Hepatocyte (in vitro differentiated cells): ENCODE results near the gene DNAI2. TPM values are rescaled to one million over a fixed set of nuclear protein-coding genes. Genes with fewer than 3 reads are reported as not detected.

Experiments
- DNase-seq: peaks from one replicate; pipeline ENCODE4 v3.0.0-alpha.2; 2016; ENCODE audit warnings: low spot score
- H2AFZ ChIP-seq: fragments of 200-600 bp; sonication (generic); 2 replicates; pipeline ENCODE4 v1.6.0; 2016; ENCODE audit warnings: antibody characterized with exemption, mild to moderate bottlenecking
- H3K27ac ChIP-seq: fragments of 200-600 bp; sonication (generic); 2 replicates; pipeline ENCODE4 v1.5.1; 2016; ENCODE audit warnings: mild to moderate bottlenecking
- H3K27me3 ChIP-seq: fragments of 200-600 bp; sonication (generic); 2 replicates; pipeline ENCODE4 v1.6.1; 2016
- H3K36me3 ChIP-seq: fragments of 200-600 bp; sonication (generic); replicated peaks from 2 replicates; pipeline ENCODE4 v1.5.1; 2016; ENCODE audit warnings: low read depth; ENCODE audit not compliant: insufficient read depth
- H3K4me1 ChIP-seq: fragments of 200-600 bp; sonication (generic); 2 replicates; pipeline ENCODE4 v1.5.1; 2016; ENCODE audit warnings: mild to moderate bottlenecking, moderate library complexity; ENCODE audit not compliant: insufficient read depth
- H3K4me2 ChIP-seq: fragments of 200-600 bp; sonication (generic); 2 replicates; pipeline ENCODE4 v1.6.0; 2016
- H3K4me3 ChIP-seq: fragments of 200-600 bp; sonication (generic); 2 replicates; pipeline ENCODE4 v1.5.1; 2016; ENCODE audit warnings: mild to moderate bottlenecking
- H3K79me2 ChIP-seq: fragments of 200-600 bp; sonication (generic); 2 replicates; pipeline ENCODE4 v1.6.0; 2017; ENCODE audit warnings: mild to moderate bottlenecking
- H3K9me2 ChIP-seq: fragments of 200-600 bp; sonication (generic); replicated peaks from 2 replicates; pipeline ENCODE4 v1.6.0; 2017; ENCODE audit warnings: mild to moderate bottlenecking; ENCODE audit not compliant: insufficient read depth
- H3K9me3 ChIP-seq: fragments of 200-600 bp; sonication (generic); 2 replicates; pipeline ENCODE4 v1.5.1; 2016; ENCODE audit warnings: low read depth, mild to moderate bottlenecking
- H4K20me1 ChIP-seq: fragments of 200-600 bp; sonication (generic); 2 replicates; pipeline ENCODE4 v1.6.0; 2016; ENCODE audit warnings: mild to moderate bottlenecking; ENCODE audit not compliant: insufficient read depth, poor library complexity, severe bottlenecking
- CTCF ChIP-seq: fragments of 200-600 bp; sonication (generic); IDR thresholded peaks from 2 replicates; pipeline ENCODE4 v1.5.1; 2016; ENCODE audit warnings: antibody characterized with exemption, mild to moderate bottlenecking; ENCODE audit not compliant: poor library complexity
- EZH2 ChIP-seq: fragments of 200-600 bp; sonication (generic); IDR thresholded peaks from 2 replicates; pipeline ENCODE4 v1.6.1; 2016; ENCODE audit warnings: antibody characterized with exemption, mild to moderate bottlenecking, borderline replicate concordance
- EZH2phosphoT487 ChIP-seq: fragments of 200-600 bp; sonication (generic); IDR thresholded peaks from one replicate; pipeline ENCODE4 v1.6.1; 2018; ENCODE audit warnings: antibody characterized with exemption, mild to moderate bottlenecking, low read depth, moderate library complexity; ENCODE audit not compliant: unreplicated experiment, severe bottlenecking
- WGBS: methylation state at CpG from one replicate; pipeline ENCODE4 v1.1.6; 2016; ENCODE audit warnings: low lambda C conversion rate; ENCODE audit errors: missing lambda C conversion rate; 5-methylcytosine and 5-hydroxymethylcytosine counted together
- polyA plus RNA-seq: library from polyadenylated mRNA; unstranded; fragments of >200 nt; fragmentation: Nextera tagmentation; extraction: Ambion mirVana; gene quantifications from 2 replicates; pipeline ENCODE4 v1.2.1, GENCODE V29; 2016
- total RNA-seq: library from RNA; depleted of rRNA; stranded (reverse); fragments of >200 nt; gene quantifications from 2 replicates; pipeline ENCODE4 v1.2.3, GENCODE V29; 2014

DNAI2 gene
- total and polyA plus RNA-seq, 2 experiments from 2014 or later = not detected

- TF ChIP-seq EZH2 (no peak), CTCF (no peak), EZH2phosphoT487 (no peak)
- Histone ChIP-seq H3K4me2 (no peak overlapping the region), H3K4me3 (no peak overlapping the region), H2AFZ (no peak overlapping the region), H3K9me3 (no peaks in the 10 kb centered on the region), H3K36me3 (no peaks in the 10 kb centered on the region), H3K79me2 (no peaks in the 10 kb centered on the region), H3K9me2 (no peaks in the 10 kb centered on the region), H4K20me1 (no peaks in the 10 kb centered on the region), H3K27ac (no peak overlapping the region), H3K27me3 (no peaks in the 10 kb centered on the region), H3K4me1 (no peaks in the 10 kb centered on the region)
- WGBS = 72% methylated on average over 5 of the region's 5 CpGs
- no peak for DNase-seq
These were observed 30.1 kb downstream of the DNAI2 start for GRCh38 chr17:74304184-74304583.

- DNase-seq = no peak
- H3K4me3 ChIP-seq = no peak overlapping the region
- no peak overlapping the region for H2AFZ ChIP-seq
- no peak overlapping the region for H3K27ac ChIP-seq
- TF ChIP-seq EZH2phosphoT487 = no peak
- TF ChIP-seq EZH2 = no peak
- peak; percentile 15 for TF ChIP-seq CTCF
- no peaks in the 10 kb centered on the region for H3K79me2 ChIP-seq
- H4K20me1 ChIP-seq = no peaks in the 10 kb centered on the region
- H3K27me3 ChIP-seq = no peaks in the 10 kb centered on the region
- 81% methylated on average over 10 of the region's 10 CpGs for WGBS
- H3K9me2 ChIP-seq = no peaks in the 10 kb centered on the region
- H3K4me2 ChIP-seq = no peak overlapping the region
- H3K4me1 ChIP-seq = no peaks in the 10 kb centered on the region
- no peaks in the 10 kb centered on the region for H3K9me3 ChIP-seq
- H3K36me3 ChIP-seq = no peaks in the 10 kb centered on the region
These were observed 32.0 kb downstream of the DNAI2 start for GRCh38 chr17:74305865-74306654.

- H3K4me2 ChIP-seq = no peak overlapping the region
- DNase-seq = no peak
- no peak overlapping the region for H2AFZ ChIP-seq
- H3K9me3 ChIP-seq = no peaks in the 10 kb centered on the region
- no peaks in the 10 kb centered on the region for H3K9me2 ChIP-seq
- H3K4me3 ChIP-seq = no peak overlapping the region
- no peaks in the 10 kb centered on the region for H3K36me3 ChIP-seq
- H4K20me1 ChIP-seq = no peaks in the 10 kb centered on the region
- 76% methylated on average over 15 of the region's 15 CpGs for WGBS
- H3K27me3 ChIP-seq = no peaks in the 10 kb centered on the region
- no peaks in the 10 kb centered on the region for H3K4me1 ChIP-seq
- H3K79me2 ChIP-seq = no peaks in the 10 kb centered on the region
- H3K27ac ChIP-seq = no peak overlapping the region
- no peak for TF ChIP-seq CTCF
- no peak for TF ChIP-seq EZH2phosphoT487
- no peak for TF ChIP-seq EZH2
These were observed 34.1 kb downstream of the DNAI2 start for GRCh38 chr17:74307984-74308773.
